ENCODE measurements around the gene MLPH.

- TF ChIP-seq ZNF384 (IDR thresholded peaks at IDR 0.05) (no peak), FOXK2 (IDR thresholded peaks at IDR 0.05) (no peak), BHLHE40 (IDR thresholded peaks at IDR 0.05; ENCODE audit: borderline replicate concordance) (no peak), SP1 (IDR thresholded peaks at IDR 0.05) (no peak), SUZ12 (IDR thresholded peaks at IDR 0.05) (no peak), ELF4 (IDR thresholded peaks at IDR 0.05) (no peak), ARNT (IDR thresholded peaks at IDR 0.05) (no peak), NFRKB (IDR thresholded peaks at IDR 0.05) (no peak), CTBP1 (IDR thresholded peaks at IDR 0.05; ENCODE audit: borderline replicate concordance) (no peak), FOXA1 (IDR thresholded peaks at IDR 0.05) (no peak), TARDBP (IDR thresholded peaks at IDR 0.05) (no peak), HDGF (IDR thresholded peaks at IDR 0.05; ENCODE audit: borderline replicate concordance) (no peak), LEF1 (IDR thresholded peaks at IDR 0.05; ENCODE audit: borderline replicate concordance) (no peak)
- TF ChIP-seq, protein P1, sequence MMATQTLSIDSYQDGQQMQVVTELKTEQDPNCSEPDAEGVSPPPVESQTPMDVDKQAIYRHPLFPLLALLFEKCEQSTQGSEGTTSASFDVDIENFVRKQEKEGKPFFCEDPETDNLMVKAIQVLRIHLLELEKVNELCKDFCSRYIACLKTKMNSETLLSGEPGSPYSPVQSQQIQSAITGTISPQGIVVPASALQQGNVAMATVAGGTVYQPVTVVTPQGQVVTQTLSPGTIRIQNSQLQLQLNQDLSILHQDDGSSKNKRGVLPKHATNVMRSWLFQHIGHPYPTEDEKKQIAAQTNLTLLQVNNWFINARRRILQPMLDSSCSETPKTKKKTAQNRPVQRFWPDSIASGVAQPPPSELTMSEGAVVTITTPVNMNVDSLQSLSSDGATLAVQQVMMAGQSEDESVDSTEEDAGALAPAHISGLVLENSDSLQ (IDR thresholded peaks at IDR 0.05) = no peak
Measured at GRCh38 chr2:237574894-237575868, 88.1 kb downstream of the MLPH start.
